Hematopoietic multipotent progenitor cell treated with erythropoietin and hydrocortisone succinate and interleukin-3 and kit ligand, for 4 days (in vitro differentiated cells): ENCODE results near the gene GALNT14.
"Not testable (repeated sequence)": the region's sequence is repeated elsewhere in the genome, so short reads cannot be mapped to it uniquely, and the experiment has no call there.

Experiments used
- DNase-seq: peaks from one replicate; pipeline ENCODE4 v3.0.0-alpha.2; 2015

The GALNT14 gene, protein sequence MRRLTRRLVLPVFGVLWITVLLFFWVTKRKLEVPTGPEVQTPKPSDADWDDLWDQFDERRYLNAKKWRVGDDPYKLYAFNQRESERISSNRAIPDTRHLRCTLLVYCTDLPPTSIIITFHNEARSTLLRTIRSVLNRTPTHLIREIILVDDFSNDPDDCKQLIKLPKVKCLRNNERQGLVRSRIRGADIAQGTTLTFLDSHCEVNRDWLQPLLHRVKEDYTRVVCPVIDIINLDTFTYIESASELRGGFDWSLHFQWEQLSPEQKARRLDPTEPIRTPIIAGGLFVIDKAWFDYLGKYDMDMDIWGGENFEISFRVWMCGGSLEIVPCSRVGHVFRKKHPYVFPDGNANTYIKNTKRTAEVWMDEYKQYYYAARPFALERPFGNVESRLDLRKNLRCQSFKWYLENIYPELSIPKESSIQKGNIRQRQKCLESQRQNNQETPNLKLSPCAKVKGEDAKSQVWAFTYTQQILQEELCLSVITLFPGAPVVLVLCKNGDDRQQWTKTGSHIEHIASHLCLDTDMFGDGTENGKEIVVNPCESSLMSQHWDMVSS

DNA sequence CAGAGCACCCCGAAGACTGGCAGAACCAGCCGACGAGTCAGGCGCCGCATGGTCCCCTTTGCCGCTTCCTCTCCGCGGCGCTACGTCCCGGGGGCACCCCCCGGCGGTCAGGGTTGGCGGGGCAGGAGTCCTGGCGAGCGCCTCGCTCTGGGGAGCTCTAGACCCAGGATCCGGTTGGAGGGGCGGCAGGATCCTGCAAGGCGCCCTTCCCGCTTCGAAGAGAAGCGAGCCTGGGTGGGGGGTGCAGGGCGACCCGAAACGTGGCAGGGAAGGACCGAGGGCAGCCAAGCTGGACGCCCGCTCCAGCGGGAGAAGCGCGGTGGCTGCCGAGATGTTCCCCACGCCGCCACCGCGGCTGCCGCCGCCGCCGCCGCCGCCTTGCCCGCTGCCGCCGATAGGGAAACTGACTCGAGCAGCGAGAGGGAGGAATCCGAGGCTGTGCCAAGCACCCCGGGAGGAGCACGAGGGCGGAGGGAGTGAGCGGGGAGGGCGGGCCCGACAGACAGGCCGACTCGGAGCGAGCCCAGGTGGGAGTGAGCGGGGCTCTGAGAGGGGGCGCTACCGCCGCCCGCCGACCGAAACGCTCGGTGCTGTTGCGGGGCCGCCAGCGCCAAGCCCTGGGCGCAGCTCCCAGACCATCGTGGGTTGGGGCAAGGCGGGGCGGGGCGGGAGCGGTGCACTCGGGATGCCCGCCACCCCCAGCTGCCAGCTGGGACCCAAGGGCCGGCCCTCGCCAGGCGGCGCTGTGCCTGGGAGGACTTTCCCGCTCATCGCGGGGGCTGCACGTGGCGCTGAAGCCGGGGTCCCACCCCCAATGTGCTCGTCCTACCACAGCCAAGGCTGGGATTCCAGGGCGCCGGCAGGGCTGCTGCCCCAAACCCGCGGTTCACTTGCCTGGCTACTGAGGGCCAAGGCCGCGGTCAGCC is at the start of gene GALNT14:
Gene GALNT14, minus strand, starts transcription at position 404 of the 926 bp plus-strand sequence. Its CDS starts 354 bp downstream, at position 50.
- DNase-seq, result peak; percentile 88

DNA sequence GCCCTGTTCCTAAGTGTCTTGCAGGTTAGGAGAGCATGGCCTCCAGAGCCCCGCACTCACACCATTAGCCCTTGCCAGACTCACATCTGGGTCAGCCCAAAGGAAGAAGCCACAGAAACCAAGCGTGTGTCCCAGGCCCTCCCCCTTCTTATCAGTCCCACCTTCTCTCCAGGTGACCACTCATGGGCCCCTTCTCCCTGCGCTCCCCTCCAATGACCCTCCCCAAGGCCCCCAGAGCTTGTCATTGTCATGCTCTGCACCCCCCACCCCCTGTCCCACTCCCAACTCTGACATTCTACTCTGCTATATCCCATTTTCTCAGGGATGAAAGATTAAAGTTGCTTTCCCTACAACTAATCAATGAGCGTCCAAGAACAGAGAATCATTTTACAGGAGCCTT is 48.9 kb upstream of the GALNT14 start:
- no peak for DNase-seq

DNA sequence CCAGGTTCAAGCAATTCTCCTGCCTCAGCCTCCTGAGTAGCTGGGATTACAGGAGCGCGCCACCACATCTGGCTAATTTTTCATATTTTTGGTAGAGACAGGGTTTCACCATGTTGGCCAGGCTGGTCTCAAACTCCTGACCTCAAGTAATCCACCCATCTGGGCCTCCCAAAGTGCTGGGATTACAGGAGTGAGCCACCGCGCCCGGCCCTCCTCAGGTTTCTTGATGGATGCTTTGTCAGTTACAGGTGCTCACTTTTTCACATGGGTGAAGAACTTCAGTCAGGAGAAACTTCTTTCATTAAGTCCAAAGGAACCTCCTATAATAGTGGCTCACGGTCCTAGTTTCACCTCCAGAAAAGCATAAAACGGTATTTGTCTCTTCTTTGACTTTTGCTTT is 45.7 kb upstream of the GALNT14 start:
- DNase-seq, result not testable (repeated sequence)

DNA sequence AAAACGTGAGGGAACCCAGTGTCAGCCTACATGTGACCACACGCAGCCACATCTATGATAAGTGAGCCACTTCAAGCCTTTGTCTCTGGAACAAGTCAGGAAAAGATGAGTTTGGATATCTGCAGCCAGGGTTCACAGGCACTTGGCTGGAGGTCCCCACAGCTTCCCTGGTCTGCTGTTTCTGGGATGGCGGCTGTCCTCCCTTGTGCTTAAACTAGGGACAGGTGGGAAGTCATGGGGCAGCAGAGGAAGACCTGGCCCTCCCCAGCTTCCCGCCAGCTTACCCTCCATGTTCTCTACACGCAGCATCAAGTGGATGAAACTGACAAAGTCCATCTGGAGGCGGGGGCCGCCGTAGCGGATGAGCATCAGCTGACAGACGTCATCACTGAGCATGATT is 38.5 kb upstream of the GALNT14 start:
- no peak for DNase-seq

DNA sequence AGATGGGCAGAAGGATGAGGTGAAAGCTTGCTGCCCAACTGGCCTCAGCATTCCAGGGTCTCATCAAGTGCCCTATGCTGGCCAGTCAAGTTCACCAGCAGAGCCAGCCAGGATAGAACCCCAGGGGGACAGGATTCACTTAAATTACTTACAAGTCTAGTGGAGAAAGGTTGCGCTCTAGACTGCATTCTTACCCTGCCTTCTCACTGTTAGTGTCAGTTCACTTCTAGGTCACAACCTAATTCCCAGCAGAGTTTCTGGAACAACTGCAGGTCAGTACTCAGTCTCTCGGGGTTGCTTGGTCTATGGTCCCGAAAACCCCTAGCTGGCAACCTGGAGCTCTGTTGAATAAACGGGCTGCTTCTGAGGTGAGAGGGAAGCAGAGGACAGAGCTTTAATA is 32.9 kb upstream of the GALNT14 start:
- DNase-seq, result no peak

DNA sequence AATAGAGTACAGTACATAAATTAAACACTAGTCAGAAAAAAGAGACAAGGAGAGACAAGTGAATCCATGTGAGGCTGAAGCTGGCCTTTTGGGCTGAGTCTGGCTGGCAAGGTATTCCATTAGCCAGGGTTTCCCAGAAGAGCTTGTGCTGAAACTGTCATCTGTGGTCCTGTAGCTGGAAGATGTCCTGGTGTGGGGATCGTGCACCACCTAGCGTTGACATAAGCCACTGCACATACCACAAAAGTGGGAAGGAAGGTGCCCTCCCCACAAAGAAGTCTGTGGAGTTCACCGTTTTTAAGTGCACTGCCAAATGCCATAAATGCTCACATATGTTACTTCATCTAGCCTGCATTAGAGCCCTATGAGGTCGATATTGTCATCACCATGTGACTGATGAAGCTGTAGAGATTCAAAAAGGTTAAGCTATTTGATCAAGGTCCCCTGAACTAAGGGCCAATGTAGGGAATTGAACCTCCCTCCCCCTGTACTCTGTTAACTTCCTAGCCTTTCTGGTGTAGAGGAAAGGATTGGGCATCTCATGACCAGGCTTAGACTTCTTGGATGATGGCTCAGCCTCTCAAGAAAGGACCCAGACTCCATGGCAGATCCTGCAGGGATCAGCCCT is 31.9 kb upstream of the GALNT14 start:
- peak; percentile 80 for DNase-seq

DNA sequence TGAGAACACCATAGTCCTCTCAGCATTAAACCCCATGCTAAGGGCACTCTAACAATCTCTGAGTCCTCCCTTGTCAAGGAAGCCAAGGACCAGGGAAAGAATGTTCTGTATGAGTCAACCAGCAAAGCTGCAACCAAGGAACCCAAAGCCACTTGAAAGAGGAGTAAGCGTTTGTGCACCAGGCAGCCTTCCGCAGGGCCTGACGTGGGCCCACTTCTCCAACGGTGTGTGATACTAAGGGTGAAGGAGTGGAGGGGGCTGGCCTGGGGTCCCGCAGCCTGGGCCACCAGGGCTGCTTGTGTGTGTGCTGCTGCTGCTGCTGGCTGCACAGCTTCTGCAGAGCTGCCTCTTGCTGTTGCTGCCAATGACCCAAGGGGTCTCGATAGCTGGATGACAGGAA is 30.1 kb upstream of the GALNT14 start:
- DNase-seq, result no peak

DNA sequence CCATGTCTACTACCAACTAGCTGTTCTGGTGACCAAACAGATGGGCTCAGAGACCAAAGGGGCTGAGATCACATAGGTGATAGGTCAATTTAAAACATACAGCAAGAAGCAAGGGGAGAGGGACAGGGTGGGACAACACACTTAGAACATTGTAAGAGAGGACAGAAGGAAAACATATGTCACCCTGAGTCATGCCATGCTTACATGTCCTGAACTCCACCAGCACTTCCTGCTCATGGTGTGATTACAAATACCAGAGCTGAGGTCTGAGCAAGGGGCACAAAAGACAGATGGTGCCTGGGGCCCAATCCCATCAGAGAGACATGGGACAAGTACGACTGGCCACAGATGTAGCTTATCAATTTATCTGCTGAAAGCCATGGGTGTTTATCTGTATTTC is 28.7 kb upstream of the GALNT14 start:
- DNase-seq, result peak; percentile 37

DNA sequence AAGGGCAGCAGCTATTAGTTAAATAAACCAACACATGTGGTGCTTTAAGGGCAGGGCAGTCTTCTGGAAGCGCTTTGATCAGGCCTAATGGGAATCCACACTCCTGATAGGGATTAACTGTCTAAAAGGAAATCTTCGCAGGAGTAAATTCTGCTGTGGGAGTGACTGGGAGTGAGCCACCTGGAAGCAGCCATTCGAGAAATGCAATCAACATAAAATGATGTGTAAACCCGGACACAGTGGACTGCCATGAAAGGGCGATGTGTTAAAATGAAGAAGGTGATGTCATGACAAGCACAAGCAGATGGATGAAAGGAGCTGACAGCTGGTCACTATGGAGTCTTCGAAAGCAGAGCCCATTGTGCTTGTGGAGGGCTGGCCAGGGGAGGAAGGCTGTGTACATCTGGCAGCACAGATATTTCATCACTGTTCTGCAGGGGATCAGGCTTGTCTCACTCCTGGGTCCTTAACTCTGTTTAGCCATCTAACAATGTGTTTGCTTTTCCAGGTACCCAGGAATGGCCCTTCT is 24.8 kb upstream of the GALNT14 start:
- DNase-seq, result no peak

DNA sequence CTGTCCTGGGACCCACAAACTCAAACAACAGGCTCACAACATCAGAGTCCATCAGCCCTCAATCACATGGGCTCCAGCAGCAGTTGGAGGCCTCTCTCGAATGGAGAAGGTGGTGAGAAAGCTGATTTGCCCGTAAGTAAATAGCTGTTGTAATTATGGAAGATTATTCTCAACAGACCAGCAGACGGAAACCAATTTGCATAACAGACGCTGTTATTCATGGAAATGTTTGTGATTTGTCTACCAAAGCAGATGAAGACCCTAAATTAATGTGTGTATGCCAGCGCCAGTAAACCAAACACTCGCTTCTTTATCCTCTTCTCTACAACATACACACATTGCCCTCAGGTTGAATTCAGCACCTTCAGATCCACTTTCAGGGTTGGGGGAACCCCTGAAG is 23.4 kb upstream of the GALNT14 start:
- no peak for DNase-seq

DNA sequence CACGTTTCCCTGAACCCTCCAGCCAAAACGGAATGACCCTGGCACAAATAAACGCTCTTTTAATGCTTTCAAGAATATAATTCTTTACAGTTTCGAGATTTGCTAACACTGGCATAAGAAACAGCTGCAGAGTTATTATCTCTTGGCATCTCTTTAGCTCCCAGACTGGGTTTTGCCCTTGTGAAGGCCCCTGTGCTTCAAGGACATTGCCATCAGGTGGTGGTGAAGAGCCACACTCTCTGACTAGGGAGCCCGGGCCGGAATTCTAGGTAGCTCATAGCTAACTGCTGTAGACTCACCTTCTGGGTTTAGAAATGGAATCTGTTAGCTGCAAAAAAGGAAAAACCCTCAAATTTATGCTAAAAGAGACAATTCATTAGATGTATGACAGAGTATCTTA is 13.3 kb upstream of the GALNT14 start:
- no peak for DNase-seq

DNA sequence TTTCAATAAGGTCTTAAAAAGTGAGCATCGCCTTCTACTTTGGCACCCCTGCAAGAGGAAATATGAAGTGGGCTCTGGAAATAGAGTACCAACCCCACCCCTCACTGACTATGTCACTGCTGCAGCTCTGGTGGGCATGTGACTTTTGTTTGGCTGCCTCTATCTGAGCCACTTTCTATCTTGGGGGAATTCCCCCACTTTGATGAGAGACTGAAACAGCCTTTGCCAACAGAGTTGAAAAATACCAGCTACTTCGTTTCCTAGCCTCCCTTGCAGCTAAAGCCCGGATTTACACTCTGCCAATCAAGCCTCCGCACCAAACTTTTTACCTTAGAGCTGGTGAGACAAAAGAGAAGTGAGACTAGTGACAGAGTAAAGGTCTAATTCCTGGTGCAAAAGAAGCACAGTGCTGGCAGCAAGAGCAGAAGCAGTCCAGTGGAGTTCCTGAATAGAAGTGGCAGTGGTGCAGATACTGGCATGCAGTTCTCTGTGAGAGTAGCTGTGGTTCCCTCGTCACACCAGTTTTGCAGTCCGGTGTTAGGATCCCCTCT is 12.0 kb upstream of the GALNT14 start:
- DNase-seq, result no peak

DNA sequence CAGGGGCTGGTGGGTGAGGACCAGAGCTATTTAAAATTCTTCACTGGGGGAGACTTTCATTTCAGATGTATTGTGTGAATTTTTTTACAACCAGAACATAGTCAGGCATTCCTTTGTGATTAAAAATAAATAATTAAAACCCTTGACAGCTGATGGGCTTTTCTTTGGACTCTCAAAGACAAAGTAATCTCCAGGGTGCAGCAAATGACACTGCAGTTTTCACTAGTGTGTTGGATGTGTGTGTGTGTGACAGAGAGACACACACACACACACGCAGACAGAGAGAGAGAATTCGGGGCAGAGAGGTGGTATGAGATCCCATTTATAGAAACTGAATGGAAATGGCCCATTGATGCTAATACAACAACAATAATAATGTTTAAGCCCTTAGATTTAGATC is 10.3 kb upstream of the GALNT14 start:
- no peak for DNase-seq

DNA sequence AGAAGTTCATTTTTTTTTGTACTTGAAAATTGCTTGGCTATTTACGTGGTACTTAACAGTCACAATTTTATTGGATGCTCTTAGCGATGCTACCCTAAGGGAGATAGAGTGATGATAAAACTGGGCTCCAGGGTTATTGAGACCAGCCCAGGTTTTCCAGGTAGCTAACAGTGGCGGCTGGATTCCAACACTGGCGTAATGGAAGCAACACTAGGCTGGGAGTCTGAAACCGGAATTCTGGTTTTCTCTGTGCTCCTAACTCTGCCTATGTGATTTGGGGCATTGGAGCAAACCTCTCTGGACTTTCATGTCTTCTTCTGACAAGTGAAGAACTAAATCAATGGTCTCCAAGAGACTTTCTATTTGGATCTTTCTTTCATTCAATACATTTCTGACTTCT is 9.4 kb upstream of the GALNT14 start:
- no peak for DNase-seq

DNA sequence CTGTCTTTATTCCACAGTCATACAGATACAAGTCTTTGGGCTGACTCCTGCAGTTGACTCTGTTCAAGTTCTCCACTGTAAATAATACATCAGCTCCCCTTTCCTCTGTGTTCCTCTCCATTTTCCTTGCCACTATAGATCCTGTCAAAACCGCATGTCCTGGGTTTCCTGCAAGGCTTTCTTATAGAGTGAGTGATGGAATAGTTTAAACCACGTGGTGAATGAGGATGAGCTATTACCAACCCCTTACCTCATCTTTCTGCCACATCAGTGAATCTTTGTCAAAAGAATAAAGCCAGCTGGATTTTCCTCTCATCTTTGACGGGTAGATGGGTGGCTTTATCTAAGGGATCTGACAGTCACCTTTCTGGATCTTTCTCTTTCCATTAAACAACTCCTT is 3.9 kb upstream of the GALNT14 start:
- no peak for DNase-seq

DNA sequence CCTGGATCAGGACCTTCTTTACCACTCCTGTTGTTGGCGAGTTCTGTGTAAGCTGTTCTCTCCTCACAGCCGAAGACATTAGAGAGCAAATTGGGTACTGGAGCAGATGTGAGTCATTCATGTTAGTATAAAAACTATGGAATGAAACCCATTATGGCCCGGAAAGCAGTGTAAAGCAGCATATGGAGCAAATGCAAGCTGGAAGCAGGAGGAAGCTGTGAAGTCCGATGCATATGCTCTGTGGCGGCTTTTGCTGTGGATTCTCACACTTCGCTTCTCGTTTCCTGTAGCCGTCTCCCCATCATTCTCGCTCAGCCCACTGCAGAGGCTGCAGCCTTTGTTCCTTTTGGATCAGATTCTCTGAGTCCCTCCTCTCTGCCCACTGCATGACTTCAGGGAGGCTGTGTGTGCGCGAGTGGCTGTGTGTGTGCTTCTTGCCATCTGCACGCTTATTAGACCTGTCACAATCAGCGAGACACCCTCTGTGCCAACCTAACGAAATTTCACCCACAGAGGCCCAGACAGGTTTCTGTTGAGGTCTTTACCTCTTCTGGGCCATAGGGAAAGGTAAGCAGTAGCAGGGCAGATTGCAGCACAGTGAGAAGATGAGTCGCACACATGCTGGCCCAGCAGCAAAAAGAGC is 3.3 kb upstream of the GALNT14 start:
- no peak for DNase-seq

DNA sequence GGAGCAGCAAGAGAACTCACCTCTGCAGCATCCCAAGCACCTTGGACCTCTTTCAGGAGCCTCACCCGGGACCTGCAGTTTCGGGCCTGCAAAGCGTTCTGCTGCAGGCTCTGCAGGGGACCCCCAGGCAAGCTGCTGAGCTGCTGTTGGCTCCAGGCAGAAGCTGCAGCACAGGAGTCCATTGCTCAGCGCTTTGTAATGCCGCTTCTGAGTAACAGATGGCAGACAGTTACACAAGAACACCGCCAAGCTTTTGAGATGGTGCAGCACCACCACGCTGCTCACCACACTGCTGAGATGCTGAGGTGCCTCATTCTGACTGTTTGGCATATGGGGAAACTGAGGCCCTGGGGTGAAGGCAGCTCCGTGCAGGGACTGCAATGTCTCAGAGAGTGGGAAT is 1.9 kb upstream of the GALNT14 start:
- peak; percentile 28 for DNase-seq

DNA sequence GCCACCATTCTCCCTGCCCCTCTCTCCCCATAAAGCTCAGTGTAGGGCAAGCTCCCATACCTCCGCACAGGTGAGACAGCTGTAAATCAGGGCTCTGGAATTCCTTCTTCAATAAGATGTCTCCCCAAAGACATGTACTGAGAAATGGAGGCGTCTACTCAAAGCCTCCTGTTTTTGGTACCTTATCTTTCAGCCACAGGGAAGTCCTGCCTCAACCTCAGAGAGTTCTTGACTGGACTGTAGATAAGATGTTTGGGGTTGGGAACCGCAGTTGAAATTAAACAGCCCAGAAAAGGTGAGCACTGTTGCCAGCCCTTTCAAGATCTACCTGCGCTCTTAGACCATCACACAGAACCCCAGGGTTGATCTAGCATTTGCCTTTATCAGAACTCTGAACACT is 1.4 kb upstream of the GALNT14 start:
- peak; percentile 58 for DNase-seq

DNA sequence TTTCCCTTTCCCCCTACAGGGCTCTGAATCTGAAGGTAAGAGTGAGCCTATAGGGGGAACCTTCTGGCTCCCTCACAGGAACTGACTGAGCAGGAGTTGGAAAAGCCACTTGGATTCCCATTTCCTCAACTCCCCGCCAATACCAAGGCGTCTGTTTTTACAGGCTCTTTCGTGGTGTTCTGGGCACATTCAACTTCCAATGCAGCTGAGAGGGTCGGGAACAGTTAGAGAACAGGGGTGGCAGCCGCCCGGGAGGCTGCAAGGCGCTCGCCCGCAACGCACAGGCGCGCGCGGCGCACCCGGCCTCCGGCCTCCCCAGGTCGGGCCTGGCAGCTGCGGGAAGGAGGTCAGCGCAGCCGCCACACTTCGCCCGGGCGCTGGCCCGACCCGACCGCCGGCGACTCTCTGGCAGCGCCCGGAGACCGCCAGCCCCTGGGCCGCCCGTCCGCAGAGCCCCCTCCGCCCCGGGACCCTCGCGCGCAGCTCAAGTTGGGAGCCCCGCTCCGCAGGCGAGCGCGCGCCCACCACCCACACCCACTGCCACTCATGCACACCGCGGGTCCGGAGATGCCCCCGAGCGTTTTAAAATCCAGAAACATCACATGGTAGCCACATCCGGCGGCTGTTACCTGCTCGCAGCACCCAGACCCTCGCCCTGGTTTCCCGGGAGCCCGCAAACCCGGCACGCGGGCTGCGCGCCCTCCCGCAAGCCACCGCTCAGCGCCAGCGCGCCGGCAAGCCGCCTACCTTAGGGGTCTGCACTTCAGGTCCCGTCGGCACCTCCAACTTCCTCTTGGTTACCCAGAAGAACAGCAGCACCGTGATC is 816 bp downstream of the GALNT14 start:
- peak; percentile 35 for DNase-seq

DNA sequence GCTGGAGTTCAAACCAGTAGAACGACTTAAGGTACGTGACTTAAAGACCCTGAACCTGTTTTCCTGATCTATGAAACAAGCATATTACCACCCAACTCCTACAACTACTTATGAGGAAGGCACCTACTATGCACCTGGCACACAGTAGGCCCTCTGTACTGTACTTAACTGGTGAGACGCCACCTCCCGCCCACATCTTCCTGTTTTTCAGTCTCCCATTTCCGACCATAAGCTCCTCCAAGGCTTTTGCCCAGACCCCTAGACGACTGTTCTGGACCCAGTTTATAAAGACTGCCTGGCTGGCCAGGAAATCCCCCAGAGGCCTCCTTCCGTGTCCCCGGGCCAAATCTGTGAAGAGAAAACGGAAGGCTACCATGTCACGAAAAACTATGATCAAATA is 1.5 kb downstream of the GALNT14 start:
- DNase-seq, result peak; percentile 47

DNA sequence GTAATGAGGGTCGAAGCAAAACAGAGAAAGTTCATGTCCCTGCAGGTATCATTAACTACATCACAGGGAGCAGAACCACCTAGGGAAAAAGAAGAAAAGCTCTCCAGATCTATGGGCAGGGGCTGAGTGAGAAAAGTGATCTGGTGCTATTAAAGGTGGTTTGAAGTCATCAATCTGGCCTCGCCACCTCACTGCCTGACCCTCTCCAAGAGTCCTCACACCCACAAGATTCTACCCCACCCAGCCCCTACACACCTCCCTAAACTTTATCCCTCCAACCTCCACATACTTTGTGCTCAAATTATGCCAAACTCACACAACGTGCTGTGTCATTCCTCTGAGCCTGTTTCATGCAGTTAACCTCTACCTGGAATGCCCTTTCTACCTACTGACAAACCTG is 2.2 kb downstream of the GALNT14 start:
- DNase-seq, result no peak
